Transverse colon (tissue), 3 donors: ENCODE results near the gene FOXP2.

Source experiments
- CTCF ChIP-seq, 5 experiments: fragments of 200-600 bp in 3 of 5; fragments of 450-650 bp in 2 of 5; sonication (generic) in 3 of 5; IDR thresholded peaks; 1 replicate in 2 of 5; 2 replicates in 3 of 5; pipeline ENCODE4 v1.5.1; 2016 to 2017; ENCODE audit warnings: antibody characterized with exemption in 5 of 5, inconsistent platforms in 3 of 5, mild to moderate bottlenecking in 2 of 5, moderate library complexity in 1 of 5
- EP300 ChIP-seq: sonication (generic); formaldehyde crosslinking; IDR thresholded peaks from one replicate; pipeline ENCODE4 v1.6.1; 2017; ENCODE audit warnings: antibody characterized with exemption, low read depth
- POLR2A ChIP-seq: fragments of 450-650 bp; IDR thresholded peaks from one replicate; pipeline ENCODE4 v1.6.1; 2016; ENCODE audit warnings: antibody characterized with exemption, mild to moderate bottlenecking, moderate library complexity

DNA sequence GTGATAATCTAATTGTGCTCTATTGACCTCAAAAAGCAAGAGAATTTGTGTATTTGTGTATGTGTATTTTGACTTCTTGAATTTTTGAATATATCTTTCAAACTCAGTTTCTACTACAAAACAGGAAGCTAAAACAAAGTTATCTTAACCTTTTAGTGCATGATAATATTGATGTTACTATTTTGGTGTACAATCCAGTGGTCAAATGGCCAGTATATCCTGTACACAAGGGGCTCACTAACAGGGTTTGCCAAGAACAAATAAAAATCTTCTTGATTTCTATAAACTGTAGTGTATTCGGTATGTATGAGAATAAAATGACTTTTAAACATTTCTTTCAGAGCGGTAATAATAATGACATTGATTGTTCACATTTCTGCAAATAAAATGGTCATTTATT, 69.6 kb downstream of the FOXP2 start:
- TF ChIP-seq CTCF (IDR thresholded peaks at IDR 0.05) = no peak
- no peak for TF ChIP-seq POLR2A
- TF ChIP-seq EP300 = no peak
